Measurements from ENCODE around the gene CHN1.

Gene CHN1

GRCh38 chr2:175004980-175005732 lies at the start of gene CHN1:
Gene CHN1, minus strand, starts transcription at chr2:175005381. Its CDS starts 469 bp downstream, at chr2:175004912.
- no peak for FAIRE-seq

GRCh38 chr2:175054340-175054739 lies 49.2 kb upstream of the CHN1 start:
- no peak for FAIRE-seq

GRCh38 chr2:175049661-175050060 lies 44.5 kb upstream of the CHN1 start:
- no peak for FAIRE-seq

GRCh38 chr2:175048275-175048674 lies 43.1 kb upstream of the CHN1 start:
- no peak for FAIRE-seq

GRCh38 chr2:175039490-175039889 lies 34.3 kb upstream of the CHN1 start:
- no peak for FAIRE-seq

GRCh38 chr2:175039031-175039430 lies 33.9 kb upstream of the CHN1 start:
- no peak for FAIRE-seq

- FAIRE-seq, result no peak
Observed at GRCh38 chr2:175037941-175038340, 32.8 kb upstream of the CHN1 start.

GRCh38 chr2:175036582-175037018 lies 31.4 kb upstream of the CHN1 start:
- peak; percentile 44 for FAIRE-seq

- no peak for FAIRE-seq
Observed at GRCh38 chr2:175035806-175036205, 30.6 kb upstream of the CHN1 start.

- no peak for FAIRE-seq
Observed at GRCh38 chr2:175034716-175035115, 29.5 kb upstream of the CHN1 start.

GRCh38 chr2:175030380-175031271 lies 25.4 kb upstream of the CHN1 start:
- no peak for FAIRE-seq

- FAIRE-seq, result no peak
Observed at GRCh38 chr2:175027755-175028154, 22.6 kb upstream of the CHN1 start.

GRCh38 chr2:175026385-175026784 lies 21.2 kb upstream of the CHN1 start:
- no peak for FAIRE-seq

- no peak for FAIRE-seq
Observed at GRCh38 chr2:175025946-175026345, 20.8 kb upstream of the CHN1 start.

- no peak for FAIRE-seq
Observed at GRCh38 chr2:175025233-175025632, 20.1 kb upstream of the CHN1 start.

GRCh38 chr2:175022923-175023322 lies 17.7 kb upstream of the CHN1 start:
- no peak for FAIRE-seq

- no peak for FAIRE-seq
Observed at GRCh38 chr2:175019566-175020327, 14.6 kb upstream of the CHN1 start.

GRCh38 chr2:175017618-175018414 lies 12.6 kb upstream of the CHN1 start:
- no peak for FAIRE-seq

GRCh38 chr2:175015340-175015739 lies 10.2 kb upstream of the CHN1 start:
- no peak for FAIRE-seq

- FAIRE-seq, result no peak
Observed at GRCh38 chr2:175012516-175012915, 7.3 kb upstream of the CHN1 start.

- FAIRE-seq, result no peak
Observed at GRCh38 chr2:175011505-175011904, 6.3 kb upstream of the CHN1 start.

GRCh38 chr2:175010848-175011254 lies 5.7 kb upstream of the CHN1 start:
- no peak for FAIRE-seq

All from A204.1 (cell line).